Limb (tissue), 2 donors: ENCODE results near the gene COG6.

Experiments
- DNase-seq, 2 donors: peaks; one replicate each; pipeline ENCODE4 v3.0.0-alpha.2; 2016; ENCODE audit errors: extremely low spot score in 2 of 2

COG6 gene

GRCh38 chr13:39676315-39676876 lies 20.9 kb downstream of the COG6 start:
- peak in 1 of 2 donors; percentile 63 for DNase-seq

- no peak for DNase-seq
Observed at GRCh38 chr13:39682310-39682709, 26.8 kb downstream of the COG6 start.

GRCh38 chr13:39682788-39683187 lies 27.3 kb downstream of the COG6 start:
- no peak for DNase-seq

GRCh38 chr13:39684531-39685137 lies 29.2 kb downstream of the COG6 start:
- peak in 1 of 2 donors; percentile 71 for DNase-seq

- DNase-seq = no peak
Observed at GRCh38 chr13:39685652-39686051, 30.2 kb downstream of the COG6 start.

- DNase-seq = no peak
Observed at GRCh38 chr13:39688278-39688677, 32.8 kb downstream of the COG6 start.

GRCh38 chr13:39688699-39689405 lies 33.4 kb downstream of the COG6 start:
- DNase-seq = no peak

- DNase-seq = peak in 1 of 2 donors; percentile 16
Observed at GRCh38 chr13:39692660-39693438, 37.4 kb downstream of the COG6 start.

GRCh38 chr13:39699274-39699673 lies 43.8 kb downstream of the COG6 start:
- no peak for DNase-seq

GRCh38 chr13:39712626-39713025 lies 57.2 kb downstream of the COG6 start:
- DNase-seq = no peak

GRCh38 chr13:39729156-39729555 lies 73.7 kb downstream of the COG6 start:
- DNase-seq = peak in 1 of 2 donors; percentile 4

GRCh38 chr13:39734952-39735351 lies 79.5 kb downstream of the COG6 start:
- DNase-seq = no peak

- DNase-seq = no peak
Observed at GRCh38 chr13:39737047-39737446, 81.6 kb downstream of the COG6 start.

- DNase-seq = no peak
Observed at GRCh38 chr13:39740761-39741160, 85.3 kb downstream of the COG6 start.

- no peak for DNase-seq
Observed at GRCh38 chr13:39748961-39749360, 93.5 kb downstream of the COG6 start.

- no peak for DNase-seq
Observed at GRCh38 chr13:39749528-39749927, 94.1 kb downstream of the COG6 start.

- no peak for DNase-seq
Observed at GRCh38 chr13:39751805-39752204, 96.3 kb downstream of the COG6 start.

GRCh38 chr13:39760521-39760920 lies 105.1 kb downstream of the COG6 start:
- DNase-seq = no peak

GRCh38 chr13:39765801-39766463 lies 110.5 kb downstream of the COG6 start:
- DNase-seq = peak; percentile 64 to 65

GRCh38 chr13:39766464-39767158 lies 111.1 kb downstream of the COG6 start:
- peak in 1 of 2 donors; percentile 25 for DNase-seq
